K562 (cell line): ENCODE measurements around the gene FYTTD1. TPM values are rescaled to one million over a fixed set of nuclear protein-coding genes. Genes with fewer than 3 reads are reported as not detected.

Experiments used
- E2F5 ChIP-seq: sonication (generic); formaldehyde crosslinking; IDR thresholded peaks from 2 replicates; pipeline ENCODE4 v1.8.0; 2022; ENCODE audit warnings: mild to moderate bottlenecking, missing genetic modification reagents
- FOXA1 ChIP-seq: fragments of 450-650 bp; IDR thresholded peaks from 2 replicates; pipeline ENCODE4 v1.6.1; 2016; ENCODE audit warnings: mild to moderate bottlenecking, borderline replicate concordance
- MEIS2 ChIP-seq: fragments of 450-650 bp; IDR thresholded peaks from 2 replicates; pipeline ENCODE4 v1.6.1; 2014; ENCODE audit warnings: mild to moderate bottlenecking; ENCODE audit not compliant: partially characterized antibody
- POLR2A ChIP-seq: fragments of 450-650 bp; conservative IDR thresholded peaks from 2 replicates; pipeline ENCODE4 v1.6.1; 2016
- SAP30 ChIP-seq: fragments of 200-600 bp; sonication (generic); IDR thresholded peaks from 2 replicates; pipeline ENCODE4 v1.6.1; 2012; ENCODE audit warnings: borderline replicate concordance, low read depth, mild to moderate bottlenecking, moderate library complexity, low read length, control low read depth, inconsistent platforms; ENCODE audit not compliant: insufficient read depth, poor library complexity, severe bottlenecking
- YY1 ChIP-seq, 3 experiments: IDR thresholded peaks; 2 replicates each; pipeline ENCODE4 v1.6.1; 2011; ENCODE audit warnings: low read length in 2 of 3, mild to moderate bottlenecking in 2 of 3, moderate library complexity in 2 of 3, borderline replicate concordance in 1 of 3, control low read depth in 1 of 3, low read depth in 1 of 3; ENCODE audit not compliant: insufficient read depth in 3 of 3, insufficient replicate concordance in 2 of 3, control insufficient read depth in 1 of 3, insufficient read length in 1 of 3; ENCODE audit errors: extremely low read depth in 1 of 3
- ZBTB26 ChIP-seq: fragments of 450-650 bp; formaldehyde crosslinking; IDR thresholded peaks from 2 replicates; pipeline ENCODE4 v1.4.0; 2022; ENCODE audit warnings: missing genetic modification characterization
- ZNF263 ChIP-seq: sonication (generic); formaldehyde crosslinking; IDR thresholded peaks from 2 replicates; pipeline ENCODE4 v1.8.0; 2022; ENCODE audit warnings: mild to moderate bottlenecking, missing genetic modification reagents, borderline replicate concordance
- polyA plus RNA-seq, 8 experiments: library from polyadenylated mRNA; depleted of rRNA in 4 of 8; stranded (reverse) in 5 of 8; unstranded in 3 of 8; fragments of >200 nt; fragmentation: Nextera tagmentation in 2 of 8; fragmentation: Illumina TruSeq in 1 of 8; extraction: Ambion mirVana in 2 of 8; extraction: Trizol in 1 of 8; gene quantifications; 2 replicates each; pipeline versions ENCODE4 v1.2.1 to v1.2.3, GENCODE V29; 2011 to 2014; ENCODE audit warnings: inconsistent platforms in 1 of 8, missing spikeins in 1 of 8
- total RNA-seq, 7 experiments: library from RNA; depleted of rRNA in 6 of 7; stranded (reverse); fragments of >200 nt in 6 of 7; fragmentation: Illumina TruSeq in 2 of 7; extraction: Trizol in 2 of 7; gene quantifications; 2 replicates each; pipeline versions ENCODE4 v1.2.1 to v1.2.3, GENCODE V29; 2011 to 2021; ENCODE audit warnings: low replicate concordance in 1 of 7

Gene FYTTD1
- total and polyA plus RNA-seq, 9 of the 15 experiments (the other 6 are each of a cell fraction or from before 2014, with no cell fraction given) = 35.7 to 106 (median 76.3) TPM

GRCh38 chr3:197736010-197736490 lies 13.6 kb upstream of the FYTTD1 start (continued):
- TF ChIP-seq YY1 (IDR thresholded peaks at IDR 0.05; ENCODE audit: borderline replicate concordance in 1 of 3, control insufficient read depth in 1 of 3, extremely low read depth in 1 of 3, insufficient read depth in 3 of 3, insufficient read length in 1 of 3, insufficient replicate concordance in 2 of 3, low read depth in 1 of 3, low read length in 2 of 3) (peak in 1 of 3 experiments; percentile 60), ZNF263 (peak; percentile 56), POLR2A (no peak), FOXA1 (no peak), MEIS2 (peak; percentile 31), E2F5 (peak; percentile 33; the same call in 1 of the 2 replicates), SAP30 (peak; percentile 81), ZBTB26 (CRISPR knock-in tag) (peak; percentile 49; the same call in 1 of the 2 replicates)
- TF ChIP-seq, all 486 proteins: peak for 11
